SK-N-SH treated with all-trans-retinoic acid at 6 μM for 48 hours (cell line): ENCODE results near the gene SPATS2L.
A peak's percentile ranks its signal among the peaks of the same experiment; 100 is the strongest.

Source experiments
- ATAC-seq: fragments of 200-7000 bp; cut with Tn5 transposase; 3 replicates; pipeline ENCODE4 v1.9.1; 2020; ENCODE audit warnings: mild to moderate bottlenecking, moderate library complexity
- ARNTL ChIP-seq: fragments of 450-650 bp; formaldehyde crosslinking; IDR thresholded peaks from 2 replicates; pipeline ENCODE4 v1.5.0; 2020; ENCODE audit warnings: low read depth, mild to moderate bottlenecking, moderate library complexity, borderline replicate concordance
- BACH2 ChIP-seq: fragments of 250-450 bp; sonication (Bioruptor Pico); IDR thresholded peaks from 2 replicates; pipeline ENCODE4 v1.9.0; 2021; ENCODE audit warnings: mild to moderate bottlenecking, borderline replicate concordance
- CSDC2 ChIP-seq: fragments of 250-450 bp; sonication (Bioruptor Pico); IDR thresholded peaks from 2 replicates; pipeline ENCODE4 v1.5.0; 2020; ENCODE audit warnings: mild to moderate bottlenecking, moderate library complexity
- ESRRG ChIP-seq: fragments of 250-450 bp; sonication (Bioruptor Pico); IDR thresholded peaks from 2 replicates; pipeline ENCODE4 v1.6.1; 2021; ENCODE audit warnings: mild to moderate bottlenecking
- GLIS3 ChIP-seq: fragments of 250-450 bp; sonication (Bioruptor Pico); IDR thresholded peaks from 2 replicates; pipeline ENCODE4 v1.5.0; 2020; ENCODE audit warnings: mild to moderate bottlenecking, moderate library complexity
- ISL1 ChIP-seq: fragments of 250-450 bp; sonication (Bioruptor Pico); IDR thresholded peaks from 2 replicates; pipeline ENCODE4 v2.1.2; 2022; ENCODE audit warnings: mild to moderate bottlenecking, moderate library complexity
- OSR1 ChIP-seq: fragments of 250-450 bp; sonication (Bioruptor Pico); IDR thresholded peaks from 2 replicates; pipeline ENCODE4 v1.8.0; 2022; ENCODE audit warnings: moderate library complexity, mild to moderate bottlenecking, inconsistent platforms
- PPARA ChIP-seq: fragments of 250-450 bp; sonication (Bioruptor Pico); IDR thresholded peaks from 2 replicates; pipeline ENCODE4 v1.5.0; 2020; ENCODE audit warnings: mild to moderate bottlenecking, borderline replicate concordance
- RARB ChIP-seq: fragments of 250-450 bp; sonication (Bioruptor Pico); IDR thresholded peaks from 2 replicates; pipeline ENCODE4 v1.8.0; 2021; ENCODE audit warnings: mild to moderate bottlenecking, moderate library complexity
- TOX ChIP-seq: fragments of 250-450 bp; sonication (Bioruptor Pico); IDR thresholded peaks from 2 replicates; pipeline ENCODE4 v1.8.0; 2021; ENCODE audit warnings: mild to moderate bottlenecking, moderate library complexity, borderline replicate concordance
- ZC3H10 ChIP-seq: fragments of 250-450 bp; sonication (Bioruptor Pico); IDR thresholded peaks from 2 replicates; pipeline ENCODE4 v1.5.1; 2021; ENCODE audit warnings: mild to moderate bottlenecking, moderate library complexity
- ZFP3 ChIP-seq: fragments of 250-450 bp; sonication (Bioruptor Pico); IDR thresholded peaks from 2 replicates; pipeline ENCODE4 v1.5.0; 2020; ENCODE audit warnings: mild to moderate bottlenecking, moderate library complexity
- ZFP30 ChIP-seq: fragments of 450-650 bp; formaldehyde crosslinking; IDR thresholded peaks from 2 replicates; pipeline ENCODE4 v1.5.0; 2022; ENCODE audit warnings: mild to moderate bottlenecking, moderate library complexity
- ZNF565 ChIP-seq: fragments of 450-650 bp; formaldehyde crosslinking; conservative IDR thresholded peaks from 2 replicates; pipeline ENCODE4 v1.5.0; 2020; ENCODE audit warnings: low read depth, mild to moderate bottlenecking, moderate library complexity
- ZNF70 ChIP-seq: fragments of 450-650 bp; formaldehyde crosslinking; IDR thresholded peaks from 2 replicates; pipeline ENCODE4 v1.5.0; 2020; ENCODE audit warnings: mild to moderate bottlenecking, moderate library complexity
- ZNF8 ChIP-seq: fragments of 450-650 bp; formaldehyde crosslinking; IDR thresholded peaks from 2 replicates; pipeline ENCODE4 v1.5.0; 2020; ENCODE audit warnings: mild to moderate bottlenecking, moderate library complexity
- TF ChIP-seq, protein P1 (sequence below): fragments of 250-450 bp; sonication (Bioruptor Pico); IDR thresholded peaks from 2 replicates; pipeline ENCODE4 v1.8.0; 2020; ENCODE audit warnings: mild to moderate bottlenecking, moderate library complexity, borderline replicate concordance
- TF ChIP-seq, protein P2 (sequence below): fragments of 250-450 bp; sonication (Bioruptor Pico); IDR thresholded peaks from 2 replicates; pipeline ENCODE4 v1.5.1; 2020; ENCODE audit warnings: low read depth, mild to moderate bottlenecking, moderate library complexity
- TF ChIP-seq, protein P3 (sequence below): fragments of 250-450 bp; sonication (Bioruptor Pico); IDR thresholded peaks from 2 replicates; pipeline ENCODE4 v1.8.0; 2021; ENCODE audit warnings: low read depth, mild to moderate bottlenecking, moderate library complexity, borderline replicate concordance

SPATS2L gene

DNA sequence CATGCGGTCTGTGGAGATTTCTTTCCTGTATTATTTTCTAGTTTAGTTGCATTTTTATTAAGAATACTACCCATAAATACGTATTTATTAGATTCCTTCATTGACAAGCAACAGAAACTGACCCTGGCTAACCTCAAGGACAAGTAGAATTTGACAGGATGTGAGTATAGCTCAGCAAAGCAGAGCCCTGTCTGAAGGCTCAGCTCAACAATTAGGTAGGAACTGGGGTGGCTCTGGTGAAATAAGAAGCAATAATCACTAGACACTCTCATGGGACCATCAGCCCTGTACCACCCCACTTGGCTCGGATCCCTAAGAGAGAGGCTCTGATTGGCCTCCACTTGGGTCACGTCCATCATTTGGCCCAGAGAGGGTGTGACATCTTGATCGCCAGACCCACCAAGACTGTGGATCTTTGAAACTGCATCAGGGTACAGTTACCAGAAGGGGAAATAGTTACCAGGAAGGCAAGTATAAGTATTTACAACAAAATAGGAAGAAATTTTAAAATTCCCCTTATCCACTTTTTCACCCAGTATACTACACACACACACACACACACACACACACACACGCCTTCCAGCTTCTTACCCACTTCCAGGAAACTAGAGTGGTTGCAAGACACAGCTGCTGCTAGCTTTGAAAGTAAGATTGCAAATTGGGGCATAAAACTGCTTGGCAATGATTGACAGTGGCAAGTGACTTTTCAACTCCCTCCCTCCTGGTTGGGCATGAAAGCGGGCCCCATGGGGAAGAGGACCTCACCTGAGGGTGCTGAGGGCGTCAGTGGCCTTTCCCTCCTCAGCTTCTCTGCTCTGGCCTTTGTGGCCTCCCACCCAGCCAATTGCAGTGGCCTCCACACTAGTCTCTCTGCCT is 161.6 kb downstream of the SPATS2L start:
- TF ChIP-seq PPARA (CRISPR knock-in tag) (no peak), ZC3H10 (CRISPR knock-in tag) (no peak), TOX (CRISPR knock-in tag) (no peak), ISL1 (no peak), RARB (CRISPR knock-in tag) (no peak), ZNF70 (CRISPR knock-in tag) (no peak), ZNF565 (CRISPR knock-in tag) (no peak)
- TF ChIP-seq, protein P1, sequence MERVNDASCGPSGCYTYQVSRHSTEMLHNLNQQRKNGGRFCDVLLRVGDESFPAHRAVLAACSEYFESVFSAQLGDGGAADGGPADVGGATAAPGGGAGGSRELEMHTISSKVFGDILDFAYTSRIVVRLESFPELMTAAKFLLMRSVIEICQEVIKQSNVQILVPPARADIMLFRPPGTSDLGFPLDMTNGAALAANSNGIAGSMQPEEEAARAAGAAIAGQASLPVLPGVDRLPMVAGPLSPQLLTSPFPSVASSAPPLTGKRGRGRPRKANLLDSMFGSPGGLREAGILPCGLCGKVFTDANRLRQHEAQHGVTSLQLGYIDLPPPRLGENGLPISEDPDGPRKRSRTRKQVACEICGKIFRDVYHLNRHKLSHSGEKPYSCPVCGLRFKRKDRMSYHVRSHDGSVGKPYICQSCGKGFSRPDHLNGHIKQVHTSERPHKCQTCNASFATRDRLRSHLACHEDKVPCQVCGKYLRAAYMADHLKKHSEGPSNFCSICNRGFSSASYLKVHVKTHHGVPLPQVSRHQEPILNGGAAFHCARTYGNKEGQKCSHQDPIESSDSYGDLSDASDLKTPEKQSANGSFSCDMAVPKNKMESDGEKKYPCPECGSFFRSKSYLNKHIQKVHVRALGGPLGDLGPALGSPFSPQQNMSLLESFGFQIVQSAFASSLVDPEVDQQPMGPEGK (CRISPR knock-in tag), result no peak
- no peak for ATAC-seq

DNA sequence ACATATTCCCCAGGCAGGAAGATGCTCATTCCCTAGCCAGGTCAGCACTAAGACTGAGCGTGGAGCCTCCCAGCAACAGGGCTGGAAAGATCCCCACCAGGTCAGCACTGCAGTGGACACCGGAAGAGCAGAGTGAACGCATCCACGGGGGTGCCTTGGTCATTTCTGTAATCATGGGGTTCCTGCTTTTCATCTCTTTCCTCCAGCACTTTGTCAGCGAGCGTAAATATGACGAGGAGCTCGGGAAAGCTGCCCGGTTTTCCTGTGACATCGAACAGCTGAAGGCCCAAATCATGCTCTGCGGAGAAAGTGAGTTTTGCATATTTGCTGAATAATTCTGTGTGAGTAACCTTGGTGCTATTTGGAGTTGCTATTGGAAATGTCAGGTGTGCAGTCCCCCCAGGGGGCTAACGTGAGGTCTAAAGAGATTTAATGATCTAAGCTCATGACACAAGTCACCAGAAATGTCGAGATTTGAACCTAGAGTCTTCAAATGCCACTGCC is 163.3 kb downstream of the SPATS2L start:
- ATAC-seq, result no peak
- TF ChIP-seq ZNF8 (CRISPR knock-in tag) (no peak), CSDC2 (CRISPR knock-in tag) (no peak), PPARA (CRISPR knock-in tag) (no peak), ZFP30 (CRISPR knock-in tag) (no peak), RARB (CRISPR knock-in tag) (no peak), ISL1 (no peak), GLIS3 (no peak), ESRRG (no peak), ZNF70 (CRISPR knock-in tag) (no peak)
- TF ChIP-seq, protein P2, sequence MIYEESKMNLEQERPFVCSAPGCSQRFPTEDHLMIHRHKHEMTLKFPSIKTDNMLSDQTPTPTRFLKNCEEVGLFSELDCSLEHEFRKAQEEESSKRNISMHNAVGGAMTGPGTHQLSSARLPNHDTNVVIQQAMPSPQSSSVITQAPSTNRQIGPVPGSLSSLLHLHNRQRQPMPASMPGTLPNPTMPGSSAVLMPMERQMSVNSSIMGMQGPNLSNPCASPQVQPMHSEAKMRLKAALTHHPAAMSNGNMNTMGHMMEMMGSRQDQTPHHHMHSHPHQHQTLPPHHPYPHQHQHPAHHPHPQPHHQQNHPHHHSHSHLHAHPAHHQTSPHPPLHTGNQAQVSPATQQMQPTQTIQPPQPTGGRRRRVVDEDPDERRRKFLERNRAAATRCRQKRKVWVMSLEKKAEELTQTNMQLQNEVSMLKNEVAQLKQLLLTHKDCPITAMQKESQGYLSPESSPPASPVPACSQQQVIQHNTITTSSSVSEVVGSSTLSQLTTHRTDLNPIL (CRISPR knock-in tag), result no peak

DNA sequence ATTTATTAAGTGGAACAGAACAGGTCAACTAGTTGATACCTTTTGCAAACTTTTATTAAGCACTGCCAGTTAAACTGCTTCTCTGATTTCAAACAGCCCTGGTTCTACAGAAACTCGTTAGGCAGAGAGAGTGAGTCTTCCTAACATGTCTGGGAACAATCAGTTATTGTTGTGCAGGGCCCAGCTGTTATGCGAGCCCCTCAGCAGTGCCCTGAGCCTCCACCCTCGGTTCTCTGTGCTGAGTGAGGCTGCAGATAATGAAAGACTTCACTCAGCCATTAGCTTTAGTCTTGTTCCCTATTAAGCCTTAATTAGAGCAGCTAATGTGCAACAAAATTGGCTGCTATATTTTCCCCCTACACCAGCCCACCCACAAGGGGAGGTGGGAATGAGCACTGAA is 163.7 kb downstream of the SPATS2L start:
- no peak for ATAC-seq
- TF ChIP-seq TOX (CRISPR knock-in tag), result no peak
- no peak for TF ChIP-seq ZFP3
- no peak for TF ChIP-seq ZNF70 (CRISPR knock-in tag)
- TF ChIP-seq, protein P1 (CRISPR knock-in tag), result no peak
- no peak for TF ChIP-seq OSR1 (CRISPR knock-in tag)
- TF ChIP-seq BACH2 (CRISPR knock-in tag), result no peak
- no peak for TF ChIP-seq ZNF8 (CRISPR knock-in tag)
- TF ChIP-seq ZNF565 (CRISPR knock-in tag), result no peak
- TF ChIP-seq, protein P2 (CRISPR knock-in tag), result no peak
- TF ChIP-seq, all 23 proteins: peak for 0

DNA sequence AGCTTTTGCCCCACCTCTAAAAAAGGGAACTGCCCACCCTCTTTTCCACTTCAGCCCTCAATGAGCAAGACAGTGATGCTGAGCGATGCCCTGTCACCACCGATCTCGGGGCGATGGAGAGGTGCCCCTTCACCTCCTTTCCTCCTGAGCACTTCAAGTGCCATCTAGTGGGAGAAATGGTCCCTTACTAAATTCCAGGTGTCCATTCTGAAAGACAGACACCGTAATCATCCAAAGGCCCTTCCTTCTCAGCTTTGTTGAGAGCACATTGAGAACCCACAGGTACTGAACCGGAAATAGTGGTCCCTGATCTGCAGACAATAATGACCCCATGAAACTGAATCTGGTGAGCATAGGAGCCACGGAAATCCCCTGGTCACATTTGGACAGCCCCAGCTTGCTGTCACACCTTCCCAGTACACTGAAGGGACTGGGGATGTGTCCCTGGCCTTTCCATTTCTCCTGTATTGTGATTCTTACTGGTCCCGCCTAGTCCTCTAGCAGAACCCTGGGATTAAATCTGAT is 164.9 kb downstream of the SPATS2L start:
- ATAC-seq, result peak; percentile 65; the same call in 2 of the 3 replicates
- TF ChIP-seq, protein P3, sequence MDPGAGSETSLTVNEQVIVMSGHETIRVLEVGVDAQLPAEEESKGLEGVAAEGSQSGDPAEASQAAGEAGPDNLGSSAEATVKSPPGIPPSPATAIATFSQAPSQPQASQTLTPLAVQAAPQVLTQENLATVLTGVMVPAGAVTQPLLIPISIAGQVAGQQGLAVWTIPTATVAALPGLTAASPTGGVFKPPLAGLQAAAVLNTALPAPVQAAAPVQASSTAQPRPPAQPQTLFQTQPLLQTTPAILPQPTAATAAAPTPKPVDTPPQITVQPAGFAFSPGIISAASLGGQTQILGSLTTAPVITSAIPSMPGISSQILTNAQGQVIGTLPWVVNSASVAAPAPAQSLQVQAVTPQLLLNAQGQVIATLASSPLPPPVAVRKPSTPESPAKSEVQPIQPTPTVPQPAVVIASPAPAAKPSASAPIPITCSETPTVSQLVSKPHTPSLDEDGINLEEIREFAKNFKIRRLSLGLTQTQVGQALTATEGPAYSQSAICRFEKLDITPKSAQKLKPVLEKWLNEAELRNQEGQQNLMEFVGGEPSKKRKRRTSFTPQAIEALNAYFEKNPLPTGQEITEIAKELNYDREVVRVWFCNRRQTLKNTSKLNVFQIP (CRISPR knock-in tag), result no peak
- no peak for TF ChIP-seq ARNTL (CRISPR knock-in tag)
